ENCODE results near the gene LRRC8D.

The LRRC8D gene

GRCh38 chr1:89903550-89903949 is 82.7 kb downstream of the LRRC8D start:
- Histone ChIP-seq H3K27me3 (ENCODE audit: insufficient read depth, insufficient read length) (no peaks in the 10 kb centered on the region), H3K9me3 (ENCODE audit: insufficient read depth, low read length) (no peaks in the 10 kb centered on the region), H3K9ac (ENCODE audit: insufficient read length, low read depth) (no peak overlapping the region), H3K4me1 (ENCODE audit: insufficient read depth, insufficient read length) (peaks cover 4% of the 10 kb centered on the region), H3K4me3 (ENCODE audit: insufficient read length, low read depth) (no peak overlapping the region), H3K36me3 (ENCODE audit: insufficient read depth, insufficient read length, low read length) (peaks cover 11% of the 10 kb centered on the region)
- no peak for TF ChIP-seq YY1 (IDR thresholded peaks at IDR 0.05; ENCODE audit: insufficient read depth, insufficient read length)
- TF ChIP-seq SUZ12 (IDR thresholded peaks at IDR 0.05; ENCODE audit: extremely low read depth, insufficient read depth, insufficient read length), result no peak
- TF ChIP-seq ZNF274 (IDR thresholded peaks at IDR 0.05; ENCODE audit: low read depth, low read length), result no peak
- no peak for DNase-seq (ENCODE audit: low read depth, low spot score)

- peaks cover 5% of the 10 kb centered on the region for H3K36me3 ChIP-seq (ENCODE audit: insufficient read depth, insufficient read length, low read length)
- H3K9me3 ChIP-seq (ENCODE audit: insufficient read depth, low read length), result no peaks in the 10 kb centered on the region
- DNase-seq (ENCODE audit: low read depth, low spot score), result no peak
- H3K27me3 ChIP-seq (ENCODE audit: insufficient read depth, insufficient read length), result no peaks in the 10 kb centered on the region
- TF ChIP-seq ZNF274 (IDR thresholded peaks at IDR 0.05; ENCODE audit: low read depth, low read length), result no peak
- no peak for TF ChIP-seq YY1 (IDR thresholded peaks at IDR 0.05; ENCODE audit: insufficient read depth, insufficient read length)
- H3K4me3 ChIP-seq (ENCODE audit: insufficient read length, low read depth), result no peak overlapping the region
- no peak overlapping the region for H3K9ac ChIP-seq (ENCODE audit: insufficient read length, low read depth)
- peaks cover 4% of the 10 kb centered on the region for H3K4me1 ChIP-seq (ENCODE audit: insufficient read depth, insufficient read length)
These were observed 83.6 kb downstream of the LRRC8D start for GRCh38 chr1:89904219-89904980.

- no peak overlapping the region for H3K9ac ChIP-seq (ENCODE audit: insufficient read length, low read depth)
- H3K4me3 ChIP-seq (ENCODE audit: insufficient read length, low read depth), result no peak overlapping the region
- H3K27me3 ChIP-seq (ENCODE audit: insufficient read depth, insufficient read length), result no peaks in the 10 kb centered on the region
- no peaks in the 10 kb centered on the region for H3K9me3 ChIP-seq (ENCODE audit: insufficient read depth, low read length)
- DNase-seq (ENCODE audit: low read depth, low spot score), result no peak
- H3K4me1 ChIP-seq (ENCODE audit: insufficient read depth, insufficient read length), result peaks cover 4% of the 10 kb centered on the region
- H3K36me3 ChIP-seq (ENCODE audit: insufficient read depth, insufficient read length, low read length), result peaks cover 5% of the 10 kb centered on the region
- TF ChIP-seq ZNF274 (IDR thresholded peaks at IDR 0.05; ENCODE audit: low read depth, low read length) (no peak), SUZ12 (IDR thresholded peaks at IDR 0.05; ENCODE audit: extremely low read depth, insufficient read depth, insufficient read length) (no peak), YY1 (IDR thresholded peaks at IDR 0.05; ENCODE audit: insufficient read depth, insufficient read length) (no peak)
These were observed 84.7 kb downstream of the LRRC8D start for GRCh38 chr1:89905395-89906058.

GRCh38 chr1:89906088-89906487 is 85.3 kb downstream of the LRRC8D start:
- Histone ChIP-seq H3K9me3 (ENCODE audit: insufficient read depth, low read length) (no peaks in the 10 kb centered on the region), H3K4me3 (ENCODE audit: insufficient read length, low read depth) (no peak overlapping the region), H3K27me3 (ENCODE audit: insufficient read depth, insufficient read length) (no peaks in the 10 kb centered on the region), H3K4me1 (ENCODE audit: insufficient read depth, insufficient read length) (peaks cover 4% of the 10 kb centered on the region), H3K9ac (ENCODE audit: insufficient read length, low read depth) (no peak overlapping the region), H3K36me3 (ENCODE audit: insufficient read depth, insufficient read length, low read length) (peaks cover 5% of the 10 kb centered on the region)
- no peak for DNase-seq (ENCODE audit: low read depth, low spot score)
- TF ChIP-seq ZNF274 (IDR thresholded peaks at IDR 0.05; ENCODE audit: low read depth, low read length), result no peak

- no peak for TF ChIP-seq YY1 (IDR thresholded peaks at IDR 0.05; ENCODE audit: insufficient read depth, insufficient read length)
- TF ChIP-seq SUZ12 (IDR thresholded peaks at IDR 0.05; ENCODE audit: extremely low read depth, insufficient read depth, insufficient read length), result no peak
- no peak for TF ChIP-seq ZNF274 (IDR thresholded peaks at IDR 0.05; ENCODE audit: low read depth, low read length)
- no peaks in the 10 kb centered on the region for H3K27me3 ChIP-seq (ENCODE audit: insufficient read depth, insufficient read length)
These were observed 86.9 kb downstream of the LRRC8D start for GRCh38 chr1:89907727-89908212.

GRCh38 chr1:89908273-89908671 is 87.4 kb downstream of the LRRC8D start:
- peaks cover 11% of the 10 kb centered on the region for H3K4me1 ChIP-seq (ENCODE audit: insufficient read depth, insufficient read length)
- no peak for TF ChIP-seq ZNF274 (IDR thresholded peaks at IDR 0.05; ENCODE audit: low read depth, low read length)
- TF ChIP-seq SUZ12 (IDR thresholded peaks at IDR 0.05; ENCODE audit: extremely low read depth, insufficient read depth, insufficient read length), result no peak
- TF ChIP-seq YY1 (IDR thresholded peaks at IDR 0.05; ENCODE audit: insufficient read depth, insufficient read length), result no peak
- DNase-seq (ENCODE audit: low read depth, low spot score), result no peak
- H3K9me3 ChIP-seq (ENCODE audit: insufficient read depth, low read length), result no peaks in the 10 kb centered on the region
- no peak overlapping the region for H3K4me3 ChIP-seq (ENCODE audit: insufficient read length, low read depth)
- no peaks in the 10 kb centered on the region for H3K27me3 ChIP-seq (ENCODE audit: insufficient read depth, insufficient read length)
- H3K36me3 ChIP-seq (ENCODE audit: insufficient read depth, insufficient read length, low read length), result no peaks in the 10 kb centered on the region
- H3K9ac ChIP-seq (ENCODE audit: insufficient read length, low read depth), result no peak overlapping the region

More at GRCh38 chr1:89907727-89908212, 86.9 kb downstream of the LRRC8D start:
- DNase-seq (ENCODE audit: low read depth, low spot score), result no peak
- H3K9ac ChIP-seq (ENCODE audit: insufficient read length, low read depth), result no peak overlapping the region
- H3K4me1 ChIP-seq (ENCODE audit: insufficient read depth, insufficient read length), result peaks cover 11% of the 10 kb centered on the region
- no peak overlapping the region for H3K4me3 ChIP-seq (ENCODE audit: insufficient read length, low read depth)
- H3K9me3 ChIP-seq (ENCODE audit: insufficient read depth, low read length), result no peaks in the 10 kb centered on the region
- peaks cover 3% of the 10 kb centered on the region for H3K36me3 ChIP-seq (ENCODE audit: insufficient read depth, insufficient read length, low read length)

GRCh38 chr1:89908672-89909436 is 88.0 kb downstream of the LRRC8D start:
- Histone ChIP-seq H3K9me3 (ENCODE audit: insufficient read depth, low read length) (no peaks in the 10 kb centered on the region), H3K36me3 (ENCODE audit: insufficient read depth, insufficient read length, low read length) (no peaks in the 10 kb centered on the region), H3K4me3 (ENCODE audit: insufficient read length, low read depth) (no peak overlapping the region), H3K4me1 (ENCODE audit: insufficient read depth, insufficient read length) (peaks cover 11% of the 10 kb centered on the region), H3K9ac (ENCODE audit: insufficient read length, low read depth) (no peak overlapping the region), H3K27me3 (ENCODE audit: insufficient read depth, insufficient read length) (no peaks in the 10 kb centered on the region)
- TF ChIP-seq YY1 (IDR thresholded peaks at IDR 0.05; ENCODE audit: insufficient read depth, insufficient read length), result no peak
- TF ChIP-seq ZNF274 (IDR thresholded peaks at IDR 0.05; ENCODE audit: low read depth, low read length), result no peak
- no peak for DNase-seq (ENCODE audit: low read depth, low spot score)
